Duodenal mucosa (tissue), 2 donors: ENCODE results near the gene MAGI2.

ENCODE experiments used
- H3K27ac ChIP-seq: one replicate; pipeline ENCODE4 v1.7.0; 2013; ENCODE audit warnings: low read depth, low read length
- H3K27me3 ChIP-seq, 2 donors: one replicate each; pipeline ENCODE4 v1.7.0; 2013; ENCODE audit warnings: low read length in 2 of 2, control low read depth in 1 of 2; ENCODE audit not compliant: insufficient read depth in 2 of 2, control insufficient read depth in 1 of 2
- H3K36me3 ChIP-seq, 2 donors: one replicate each; pipeline ENCODE4 v1.7.0; 2013; ENCODE audit warnings: low read length in 2 of 2, control low read depth in 1 of 2; ENCODE audit not compliant: insufficient read depth in 2 of 2, control insufficient read depth in 1 of 2
- H3K4me1 ChIP-seq, 2 donors: one replicate each; pipeline ENCODE4 v1.7.0; 2013; ENCODE audit warnings: low read length in 2 of 2, control low read depth in 1 of 2; ENCODE audit not compliant: insufficient read depth in 2 of 2, control insufficient read depth in 1 of 2
- H3K4me3 ChIP-seq, 2 donors: one replicate each; pipeline ENCODE4 v1.7.0; 2013; ENCODE audit warnings: low read length in 2 of 2, low read depth in 1 of 2
- H3K9ac ChIP-seq, 2 donors: one replicate each; pipeline ENCODE4 v1.7.0; 2013; ENCODE audit warnings: low read length in 2 of 2, low read depth in 1 of 2
- H3K9me3 ChIP-seq, 2 donors: one replicate each; pipeline ENCODE4 v1.7.0; 2013; ENCODE audit warnings: low read length in 2 of 2, control low read depth in 1 of 2; ENCODE audit not compliant: control insufficient read depth in 1 of 2

The MAGI2 gene

DNA sequence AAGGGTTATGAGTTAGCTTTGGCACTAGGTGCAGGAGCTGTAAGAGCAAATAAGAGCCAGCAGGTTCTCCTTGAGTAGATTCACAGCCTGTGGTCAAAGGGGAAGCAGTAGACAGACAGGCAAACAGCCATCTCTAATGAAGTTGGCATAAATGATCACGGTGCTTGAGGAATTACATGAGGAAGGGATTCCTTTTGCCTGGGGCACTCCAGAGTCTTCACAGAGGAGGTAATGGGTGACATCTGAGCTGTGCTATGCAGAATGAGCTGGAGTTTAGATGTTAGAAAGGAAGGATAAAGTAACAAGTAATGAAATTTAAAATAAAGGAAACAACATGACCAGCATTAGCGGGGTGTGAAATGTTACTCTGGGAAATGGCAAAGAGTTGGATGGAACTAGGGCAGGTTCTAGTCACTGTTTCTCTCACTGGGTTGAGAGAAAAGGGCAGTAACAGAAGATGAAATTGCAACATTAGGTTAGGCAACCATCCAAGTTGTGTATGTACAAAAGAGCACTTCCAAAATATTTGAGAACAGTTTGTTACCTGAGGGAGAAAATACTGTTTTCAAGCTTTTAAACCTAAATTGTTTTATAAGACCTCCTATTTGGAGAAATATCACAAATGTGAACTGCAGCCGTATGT lies 1041.1 kb downstream of the MAGI2 start:
- Histone ChIP-seq H3K27me3 (no peaks in the 10 kb centered on the region), H3K4me3 (no peak overlapping the region), H3K9me3 (no peaks in the 10 kb centered on the region), H3K4me1 (no peaks in the 10 kb centered on the region), H3K27ac (no peak overlapping the region), H3K9ac (no peak overlapping the region), H3K36me3 (no peaks in the 10 kb centered on the region)

- Histone ChIP-seq H3K9ac (no peak overlapping the region), H3K27me3 (no peaks in the 10 kb centered on the region), H3K4me1 (no peaks in the 10 kb centered on the region), H3K36me3 (no peaks in the 10 kb centered on the region), H3K4me3 (no peak overlapping the region), H3K9me3 (no peaks in the 10 kb centered on the region), H3K27ac (no peak overlapping the region)
Observed at GRCh38 chr7:78407031-78407430, 1046.4 kb downstream of the MAGI2 start.

- no peaks in the 10 kb centered on the region for H3K9me3 ChIP-seq
- H3K4me1 ChIP-seq: no peaks in the 10 kb centered on the region
- H3K27ac ChIP-seq: no peak overlapping the region
- no peaks in the 10 kb centered on the region for H3K27me3 ChIP-seq
- no peaks in the 10 kb centered on the region for H3K36me3 ChIP-seq
- H3K9ac ChIP-seq: no peak overlapping the region
- no peak overlapping the region for H3K4me3 ChIP-seq
Observed at GRCh38 chr7:78406531-78406930, 1046.9 kb downstream of the MAGI2 start.

DNA sequence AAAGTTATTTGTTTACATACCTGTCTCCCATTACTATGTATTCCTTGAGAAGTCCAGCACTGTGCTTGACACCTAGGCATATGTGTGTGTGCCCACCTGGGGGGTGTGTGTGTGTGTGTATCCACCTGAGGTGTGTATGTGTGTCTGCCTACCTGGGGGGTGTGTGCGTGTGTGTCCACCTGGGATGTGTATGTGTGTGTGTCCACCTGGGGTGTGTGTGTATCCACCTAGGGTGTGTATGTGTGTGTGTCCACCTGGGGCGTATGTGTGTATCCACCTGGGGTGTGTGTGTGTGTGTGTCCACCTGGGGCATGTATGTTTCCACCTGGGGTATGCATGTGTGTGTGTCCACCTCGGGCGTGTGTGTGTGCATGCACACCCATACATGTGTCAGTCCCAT lies 1051.4 kb downstream of the MAGI2 start:
- no peaks in the 10 kb centered on the region for H3K27me3 ChIP-seq
- H3K27ac ChIP-seq: no peak overlapping the region
- no peaks in the 10 kb centered on the region for H3K36me3 ChIP-seq
- H3K9me3 ChIP-seq: no peaks in the 10 kb centered on the region
- H3K9ac ChIP-seq: no peak overlapping the region
- H3K4me1 ChIP-seq: no peaks in the 10 kb centered on the region
- no peak overlapping the region for H3K4me3 ChIP-seq

- Histone ChIP-seq H3K4me1 (no peaks in the 10 kb centered on the region), H3K27me3 (no peaks in the 10 kb centered on the region), H3K4me3 (no peak overlapping the region), H3K9me3 (no peaks in the 10 kb centered on the region), H3K9ac (no peak overlapping the region), H3K36me3 (no peaks in the 10 kb centered on the region), H3K27ac (no peak overlapping the region)
Observed at GRCh38 chr7:78400038-78400437, 1053.4 kb downstream of the MAGI2 start.

- Histone ChIP-seq H3K4me1 (no peaks in the 10 kb centered on the region), H3K27ac (no peak overlapping the region), H3K9ac (no peak overlapping the region), H3K9me3 (no peaks in the 10 kb centered on the region), H3K27me3 (no peaks in the 10 kb centered on the region), H3K4me3 (no peak overlapping the region), H3K36me3 (no peaks in the 10 kb centered on the region)
Observed at GRCh38 chr7:78399033-78399769, 1054.3 kb downstream of the MAGI2 start.

- no peaks in the 10 kb centered on the region for H3K36me3 ChIP-seq
- no peaks in the 10 kb centered on the region for H3K9me3 ChIP-seq
- H3K27me3 ChIP-seq: no peaks in the 10 kb centered on the region
- no peak overlapping the region for H3K27ac ChIP-seq
- no peaks in the 10 kb centered on the region for H3K4me1 ChIP-seq
- no peak overlapping the region for H3K4me3 ChIP-seq
- no peak overlapping the region for H3K9ac ChIP-seq
Observed at GRCh38 chr7:78398576-78398975, 1054.9 kb downstream of the MAGI2 start.

DNA sequence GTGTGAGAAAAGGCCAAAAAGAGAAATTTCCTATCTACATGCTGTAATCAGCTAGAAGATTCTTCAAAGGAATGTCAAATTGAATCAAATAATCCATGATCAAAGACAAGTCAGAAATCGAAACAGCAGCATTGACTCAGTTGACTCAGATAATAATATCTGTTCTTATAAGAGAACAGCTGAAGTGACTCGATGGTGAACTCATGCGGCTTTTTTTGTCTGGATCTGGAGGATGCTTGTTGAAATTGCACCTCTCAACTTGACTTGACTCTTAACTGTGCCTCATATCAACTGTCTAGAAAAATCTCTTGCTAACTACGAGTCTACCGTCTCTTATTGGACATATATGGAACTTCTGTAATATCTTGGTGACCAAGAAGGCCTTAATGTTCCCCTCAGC lies 1055.4 kb downstream of the MAGI2 start:
- Histone ChIP-seq H3K36me3 (no peaks in the 10 kb centered on the region), H3K27ac (no peak overlapping the region), H3K4me3 (no peak overlapping the region), H3K4me1 (no peaks in the 10 kb centered on the region), H3K9me3 (no peaks in the 10 kb centered on the region), H3K27me3 (no peaks in the 10 kb centered on the region), H3K9ac (no peak overlapping the region)

GRCh38 chr7:78396210-78396609 lies 1057.3 kb downstream of the MAGI2 start:
- Histone ChIP-seq H3K4me1 (no peaks in the 10 kb centered on the region), H3K9ac (no peak overlapping the region), H3K36me3 (no peaks in the 10 kb centered on the region), H3K27ac (no peak overlapping the region), H3K4me3 (no peak overlapping the region), H3K27me3 (no peaks in the 10 kb centered on the region), H3K9me3 (no peaks in the 10 kb centered on the region)

DNA sequence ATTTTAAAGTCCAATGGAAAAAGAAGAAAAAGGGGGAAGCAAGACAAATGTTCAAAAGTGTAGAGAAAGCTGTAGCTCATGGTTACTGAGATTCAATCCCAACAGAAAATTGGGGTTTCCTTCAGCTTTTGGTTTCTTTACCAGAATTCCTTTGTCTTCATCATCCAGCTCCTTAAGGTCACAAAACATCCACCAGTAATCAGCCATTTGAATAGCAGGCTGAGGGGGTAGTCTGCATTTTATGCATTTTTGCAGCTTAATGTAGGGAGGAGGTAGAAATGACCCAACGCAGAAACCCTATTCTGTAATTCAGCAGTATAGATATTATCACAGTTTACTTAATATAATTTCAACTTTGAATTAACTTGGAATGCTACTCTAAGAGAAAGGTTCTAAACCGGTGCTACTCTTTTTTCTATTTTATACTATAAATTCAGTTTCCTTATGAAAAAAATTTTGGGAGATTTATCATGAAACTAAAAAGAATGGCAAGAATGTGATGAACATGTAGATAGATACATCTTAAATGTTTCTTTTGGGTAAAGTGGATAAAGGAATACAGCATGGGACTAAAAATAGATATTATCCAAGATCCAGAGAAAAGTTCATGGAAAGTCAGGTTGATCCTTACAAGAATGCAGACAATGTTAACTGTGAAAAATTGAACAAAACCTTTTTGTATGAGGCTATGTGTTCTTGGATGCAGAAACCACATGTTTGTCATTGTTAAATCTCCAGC lies 1058.0 kb downstream of the MAGI2 start:
- no peak overlapping the region for H3K9ac ChIP-seq
- no peaks in the 10 kb centered on the region for H3K9me3 ChIP-seq
- no peaks in the 10 kb centered on the region for H3K36me3 ChIP-seq
- no peak overlapping the region for H3K27ac ChIP-seq
- H3K4me3 ChIP-seq: no peak overlapping the region
- no peaks in the 10 kb centered on the region for H3K27me3 ChIP-seq
- H3K4me1 ChIP-seq: no peaks in the 10 kb centered on the region
